D721Med (cell line): ENCODE measurements around the gene ZNF689.
A peak's percentile ranks its signal among the peaks of the same experiment; 100 is the strongest.

Experiments
- DNase-seq: peaks from one replicate; pipeline ENCODE4 v3.0.0; 2011; ENCODE audit warnings: low spot score; ENCODE audit not compliant: insufficient read length
- FAIRE-seq: peaks from 2 replicates; lab custom pipeline; 2011; peaks lifted over from hg19 to GRCh38; lab: Jason Lieb, UNC
- TF ChIP-seq, protein P1 (sequence below): IDR thresholded peaks from 2 replicates; pipeline ENCODE4 v1.5.1; 2012; ENCODE audit warnings: mild to moderate bottlenecking, control low read depth; ENCODE audit not compliant: insufficient read depth; ENCODE audit errors: missing control alignments

ZNF689 gene

DNA sequence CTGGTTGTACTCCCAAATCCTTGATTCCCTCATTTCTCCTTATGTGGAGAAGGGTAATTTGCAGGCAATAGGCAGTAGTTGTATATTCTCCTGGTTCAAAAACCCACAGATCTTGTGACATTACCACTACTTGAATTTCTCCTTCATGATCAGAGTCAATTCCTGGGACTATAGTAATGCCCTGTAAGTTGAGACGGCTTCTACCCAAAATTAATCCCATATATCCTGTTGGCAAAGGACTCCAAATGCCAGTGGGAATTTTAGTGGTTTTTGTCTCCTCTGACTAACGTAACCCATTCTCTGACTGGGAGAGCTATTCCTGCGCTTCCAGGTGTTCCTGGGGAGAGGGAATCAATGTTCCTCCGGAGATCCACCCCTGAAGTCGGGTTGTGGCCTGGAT, 11.6 kb upstream of the ZNF689 start:
- DNase-seq = no peak
- no peak for FAIRE-seq
- TF ChIP-seq, protein P1, sequence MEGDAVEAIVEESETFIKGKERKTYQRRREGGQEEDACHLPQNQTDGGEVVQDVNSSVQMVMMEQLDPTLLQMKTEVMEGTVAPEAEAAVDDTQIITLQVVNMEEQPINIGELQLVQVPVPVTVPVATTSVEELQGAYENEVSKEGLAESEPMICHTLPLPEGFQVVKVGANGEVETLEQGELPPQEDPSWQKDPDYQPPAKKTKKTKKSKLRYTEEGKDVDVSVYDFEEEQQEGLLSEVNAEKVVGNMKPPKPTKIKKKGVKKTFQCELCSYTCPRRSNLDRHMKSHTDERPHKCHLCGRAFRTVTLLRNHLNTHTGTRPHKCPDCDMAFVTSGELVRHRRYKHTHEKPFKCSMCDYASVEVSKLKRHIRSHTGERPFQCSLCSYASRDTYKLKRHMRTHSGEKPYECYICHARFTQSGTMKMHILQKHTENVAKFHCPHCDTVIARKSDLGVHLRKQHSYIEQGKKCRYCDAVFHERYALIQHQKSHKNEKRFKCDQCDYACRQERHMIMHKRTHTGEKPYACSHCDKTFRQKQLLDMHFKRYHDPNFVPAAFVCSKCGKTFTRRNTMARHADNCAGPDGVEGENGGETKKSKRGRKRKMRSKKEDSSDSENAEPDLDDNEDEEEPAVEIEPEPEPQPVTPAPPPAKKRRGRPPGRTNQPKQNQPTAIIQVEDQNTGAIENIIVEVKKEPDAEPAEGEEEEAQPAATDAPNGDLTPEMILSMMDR = no peak

DNA sequence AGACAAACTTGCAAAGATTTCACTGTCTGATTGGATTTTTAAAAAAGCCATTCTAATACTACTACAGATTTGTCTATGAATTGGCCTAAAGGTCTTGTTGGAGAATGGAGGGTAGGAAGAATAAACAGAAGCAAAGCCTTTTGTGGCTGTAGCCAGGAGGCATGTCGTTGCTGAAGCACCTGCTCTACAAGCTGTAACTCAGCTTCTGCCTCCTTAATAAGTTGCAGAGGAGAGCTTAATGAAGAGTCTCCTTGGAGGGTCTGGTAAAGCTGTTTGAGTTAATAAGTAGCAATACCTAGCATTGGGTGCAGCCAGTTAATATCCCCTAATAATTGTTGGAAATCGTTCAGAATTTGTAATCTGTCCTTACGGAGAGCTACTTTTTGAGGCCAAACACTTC, 10.0 kb upstream of the ZNF689 start:
- FAIRE-seq = no peak
- TF ChIP-seq, protein P1 = no peak

DNA sequence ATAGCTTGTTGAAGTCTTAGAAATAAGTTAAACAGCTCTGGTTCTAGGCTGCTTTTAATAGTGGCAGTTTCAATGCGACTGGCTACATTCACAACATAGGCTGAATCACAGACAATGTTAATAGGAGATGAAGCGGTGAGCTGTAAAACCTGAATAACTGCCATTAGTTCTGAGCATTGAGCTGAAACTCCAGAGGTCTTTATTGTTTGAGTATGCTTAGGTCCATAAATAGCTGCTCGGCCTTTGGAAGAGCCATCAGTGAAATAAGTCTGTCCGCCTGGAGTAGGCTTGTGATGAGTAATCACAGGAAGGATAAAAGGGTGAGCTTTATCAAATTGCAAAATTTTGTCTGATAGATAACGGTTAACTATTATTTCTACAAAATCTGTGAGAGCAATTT, 9.4 kb upstream of the ZNF689 start:
- TF ChIP-seq, protein P1 = no peak
- FAIRE-seq (no peak), DNase-seq (no peak)

More for the DNA sequence above, 10.0 kb upstream of the ZNF689 start:
- DNase-seq = no peak

DNA sequence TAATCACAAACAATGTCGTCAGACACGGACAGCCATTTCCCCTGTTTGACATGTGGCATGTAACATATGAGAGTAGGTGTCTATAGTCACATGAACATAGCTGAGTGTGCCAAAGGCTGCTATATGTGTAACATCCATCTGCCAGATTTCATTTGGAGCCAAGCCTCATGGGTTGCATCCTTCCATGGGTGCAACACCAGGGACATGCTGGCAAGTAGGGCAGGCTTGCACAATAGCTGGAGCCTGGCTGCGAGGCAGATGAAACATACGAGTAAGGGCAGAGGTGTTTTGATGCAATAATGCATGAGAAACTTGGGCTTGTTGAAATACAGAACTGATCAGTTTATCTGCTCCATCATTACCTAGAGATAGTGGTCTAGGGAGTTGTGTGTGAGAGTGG, 9.0 kb upstream of the ZNF689 start:
- FAIRE-seq (no peak), DNase-seq (no peak)
- TF ChIP-seq, protein P1 = no peak

DNA sequence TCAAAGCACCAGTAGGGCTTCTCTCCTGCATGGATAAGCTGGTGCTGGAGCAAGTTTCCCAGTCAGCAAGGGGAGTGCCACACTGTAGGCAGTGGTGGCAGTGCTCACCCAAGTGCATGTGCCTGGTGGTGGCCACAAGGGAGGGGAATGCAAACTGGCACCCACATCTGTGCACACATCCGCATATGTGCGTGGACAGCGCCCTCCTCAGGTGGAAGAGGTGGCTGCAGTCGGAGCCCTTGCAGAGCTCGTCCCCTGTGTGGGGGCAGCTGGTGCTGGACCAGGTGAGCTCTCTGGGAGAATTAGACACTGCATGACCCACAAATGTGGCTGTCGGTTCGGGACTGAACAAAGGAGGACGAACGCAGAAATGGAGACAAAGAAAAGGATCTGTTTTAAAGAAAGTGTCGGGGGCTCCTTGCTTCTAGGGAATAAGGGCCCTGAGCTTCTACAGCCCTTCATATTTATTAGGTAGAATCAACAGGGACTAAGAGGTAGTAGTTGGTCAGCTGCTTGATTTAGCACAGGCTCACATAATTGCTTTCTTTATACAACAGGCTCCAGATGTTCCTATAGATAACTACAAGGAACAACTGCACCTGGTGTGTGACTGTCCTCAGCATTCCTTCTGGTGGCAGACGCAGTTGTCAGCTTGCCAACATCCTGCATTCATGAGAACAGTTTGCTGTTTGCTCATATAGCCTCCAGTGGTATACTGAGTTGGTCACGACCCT, 5.3 kb upstream of the ZNF689 start:
- DNase-seq (peak; percentile 65), FAIRE-seq (no peak)
- TF ChIP-seq, protein P1 = peak; percentile 56

DNA sequence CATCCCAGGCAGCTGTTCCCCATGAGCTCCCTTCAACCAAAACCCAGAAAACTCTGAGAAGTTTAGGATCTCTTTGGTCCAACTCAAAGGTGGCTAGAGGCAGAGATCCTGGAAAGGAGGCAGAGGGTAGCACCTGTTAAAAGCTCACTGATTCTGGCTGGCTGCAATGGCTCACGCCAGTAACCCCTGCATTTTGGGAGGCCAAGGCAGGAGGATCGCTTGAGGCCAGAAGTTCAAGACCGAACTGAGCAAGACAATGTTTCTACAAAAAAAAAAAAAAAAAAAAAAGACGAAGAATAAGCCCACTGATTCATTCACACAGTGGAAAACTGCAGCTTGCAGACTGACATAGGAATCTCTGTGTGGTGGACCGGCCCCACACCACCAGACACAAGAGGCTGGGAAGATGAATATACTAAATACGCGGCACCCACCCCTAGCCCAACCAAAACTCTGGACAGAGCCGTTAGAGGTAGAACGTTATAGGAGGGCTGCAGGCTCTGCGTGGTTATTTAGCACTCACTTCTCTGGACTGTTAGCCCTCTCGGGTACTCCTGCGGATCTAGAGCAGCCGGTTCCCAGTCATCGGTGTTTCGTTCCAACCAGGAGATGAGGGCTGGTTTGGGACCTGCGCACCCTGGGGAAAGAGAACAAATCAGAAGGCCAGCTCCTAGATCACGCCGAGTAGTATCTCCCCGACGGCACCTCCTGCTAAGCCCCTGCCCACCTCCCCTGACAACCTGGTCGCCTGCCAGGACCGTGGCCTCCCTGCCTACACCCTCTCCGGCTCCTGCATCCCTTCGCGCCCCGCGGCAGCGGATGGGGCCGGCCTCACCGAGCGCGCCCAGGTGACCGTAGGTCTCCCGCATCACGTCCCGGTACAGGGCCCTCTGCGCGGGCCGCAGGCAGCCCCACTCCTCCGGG, 925 bp downstream of the ZNF689 start:
- FAIRE-seq (no peak), DNase-seq (no peak)
- TF ChIP-seq, protein P1 = no peak

DNA sequence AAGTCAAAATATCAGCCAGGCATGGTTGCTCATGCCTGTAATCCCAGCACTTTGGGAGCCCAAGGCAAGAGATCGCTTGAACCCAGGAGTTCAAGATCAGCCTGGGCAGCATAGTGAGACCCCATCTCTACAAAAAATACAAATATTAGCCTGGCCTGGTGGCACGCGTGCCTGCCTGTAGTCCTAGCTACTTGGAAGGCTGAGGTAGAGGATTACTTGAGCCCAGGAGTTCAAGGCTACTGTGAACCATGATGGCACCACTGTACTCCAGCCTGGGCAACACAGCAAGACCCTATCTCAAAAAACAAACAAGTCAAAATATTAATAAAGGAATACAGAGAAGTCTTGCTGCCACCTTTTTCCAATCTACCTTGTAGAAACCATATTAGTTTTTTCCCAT, 4.2 kb downstream of the ZNF689 start:
- TF ChIP-seq, protein P1 = no peak
- no peak for DNase-seq
- no peak for FAIRE-seq
